22Rv1 (cell line): Measurements from ENCODE around the gene CCDC34.

Experiments used
- ZFX ChIP-seq: fragments of 450-650 bp; IDR thresholded peaks from 2 replicates; pipeline ENCODE4 v1.6.1; 2017; ENCODE audit warnings: antibody characterized with exemption, borderline replicate concordance
- TF ChIP-seq, protein P1 (sequence below): fragments of 450-650 bp; IDR thresholded peaks from 2 replicates; pipeline ENCODE4 v1.5.1; 2017; ENCODE audit warnings: mild to moderate bottlenecking

GRCh38 chr11:27363576-27364117 is 632 bp upstream of the CCDC34 start:
- TF ChIP-seq, protein P1, sequence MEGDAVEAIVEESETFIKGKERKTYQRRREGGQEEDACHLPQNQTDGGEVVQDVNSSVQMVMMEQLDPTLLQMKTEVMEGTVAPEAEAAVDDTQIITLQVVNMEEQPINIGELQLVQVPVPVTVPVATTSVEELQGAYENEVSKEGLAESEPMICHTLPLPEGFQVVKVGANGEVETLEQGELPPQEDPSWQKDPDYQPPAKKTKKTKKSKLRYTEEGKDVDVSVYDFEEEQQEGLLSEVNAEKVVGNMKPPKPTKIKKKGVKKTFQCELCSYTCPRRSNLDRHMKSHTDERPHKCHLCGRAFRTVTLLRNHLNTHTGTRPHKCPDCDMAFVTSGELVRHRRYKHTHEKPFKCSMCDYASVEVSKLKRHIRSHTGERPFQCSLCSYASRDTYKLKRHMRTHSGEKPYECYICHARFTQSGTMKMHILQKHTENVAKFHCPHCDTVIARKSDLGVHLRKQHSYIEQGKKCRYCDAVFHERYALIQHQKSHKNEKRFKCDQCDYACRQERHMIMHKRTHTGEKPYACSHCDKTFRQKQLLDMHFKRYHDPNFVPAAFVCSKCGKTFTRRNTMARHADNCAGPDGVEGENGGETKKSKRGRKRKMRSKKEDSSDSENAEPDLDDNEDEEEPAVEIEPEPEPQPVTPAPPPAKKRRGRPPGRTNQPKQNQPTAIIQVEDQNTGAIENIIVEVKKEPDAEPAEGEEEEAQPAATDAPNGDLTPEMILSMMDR = no peak
- no peak for TF ChIP-seq ZFX
